MCF 10A (cell line): ENCODE data around the gene SDK2. TPM values are rescaled to one million over a fixed set of nuclear protein-coding genes. Genes with fewer than 3 reads are reported as not detected.

Experiments
- BruUV-seq: library from RNA; stranded (reverse); fragments of 400-500 nt; replicated peaks from 2 replicates; lab custom pipeline; 2021; lab: Mats Ljungman, UMichigan
- CTCF ChIA-PET: fragments of 300-600 bp; sonication (Branson Sonifier 250); formaldehyde crosslinking; extraction: SDS; loops from one replicate; lab custom pipeline; 2021; ENCODE audit warnings: antibody characterized with exemption, inconsistent platforms; lab: Yijun Ruan, JAX
- POLR2A ChIA-PET: fragments of 300-600, 350-650 bp; sonication (Branson Sonifier 250); formaldehyde crosslinking; extraction: SDS; loops from one replicate; lab custom pipeline; 2020; ENCODE audit warnings: antibody characterized with exemption, inconsistent platforms; lab: Yijun Ruan, JAX
- DNase-seq: peaks from one replicate; pipeline ENCODE4 v3.0.0-alpha.2; 2018; ENCODE audit not compliant: unreplicated experiment
- H3K27ac Mint-ChIP-seq: one replicate; pipeline ENCODE4 v1.8.0; 2022; ENCODE audit warnings: mild to moderate bottlenecking, low read depth, mixed read lengths; ENCODE audit not compliant: unreplicated experiment
- H3K27me3 Mint-ChIP-seq: one replicate; pipeline ENCODE4 v1.8.0; 2022; ENCODE audit warnings: mixed read lengths; ENCODE audit not compliant: insufficient read depth, unreplicated experiment
- H3K36me3 Mint-ChIP-seq: one replicate; pipeline ENCODE4 v1.8.0; 2022; ENCODE audit warnings: mild to moderate bottlenecking, moderate library complexity, mixed read lengths; ENCODE audit not compliant: insufficient read depth, unreplicated experiment
- H3K4me1 Mint-ChIP-seq: one replicate; pipeline ENCODE4 v1.8.0; 2022; ENCODE audit warnings: mixed read lengths; ENCODE audit not compliant: insufficient read depth, unreplicated experiment
- H3K4me3 Mint-ChIP-seq: one replicate; pipeline ENCODE4 v1.8.0; 2022; ENCODE audit warnings: mild to moderate bottlenecking, moderate library complexity, mixed read lengths; ENCODE audit not compliant: unreplicated experiment
- H3K9me3 Mint-ChIP-seq: one replicate; pipeline ENCODE4 v1.8.0; 2022; ENCODE audit warnings: mixed read lengths; ENCODE audit not compliant: unreplicated experiment
- intact Hi-C: fragments of 100-400 bp; cut with micrococcal nuclease; formaldehyde crosslinking; loops from 2 replicates; pipeline ENCODE4 v1.14.1; 2022
- total RNA-seq: library from RNA; stranded (reverse); gene quantifications from 2 replicates; pipeline ENCODE4 v1.2.3, GENCODE V29; 2022
- TF ChIP-seq, protein P1 (sequence below): fragments of 200-600 bp; IDR thresholded peaks from one replicate; pipeline ENCODE4 v1.8.0; 2022; ENCODE audit warnings: antibody characterized with exemption, mild to moderate bottlenecking; ENCODE audit not compliant: unreplicated experiment

Gene SDK2
- total RNA-seq, 1 experiment from 2014 or later = not detected

DNA sequence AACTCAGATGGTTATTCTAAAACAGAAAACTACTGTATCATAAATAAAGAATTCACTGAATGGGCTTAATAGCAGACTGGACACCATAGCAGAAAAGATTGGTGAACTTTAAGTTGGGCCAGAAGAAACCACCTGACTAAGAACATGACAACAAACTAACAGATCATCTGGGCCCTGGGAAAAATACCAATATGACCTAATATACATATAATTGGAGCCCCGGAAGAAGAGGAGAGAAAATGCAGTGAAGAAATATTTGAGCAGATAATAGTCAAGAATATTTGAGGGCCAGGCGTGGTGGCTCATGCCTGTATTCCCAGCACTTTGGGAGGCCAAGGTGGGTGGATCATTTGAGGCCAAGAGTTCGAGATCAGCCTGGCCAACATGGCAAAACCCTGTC, 25.5 kb upstream of the SDK2 start:
- no peak overlapping the region for H3K4me3 Mint-ChIP-seq
- ChIA-PET POLR2A (no interaction called here), CTCF (no interaction called here)
- TF ChIP-seq, protein P1, sequence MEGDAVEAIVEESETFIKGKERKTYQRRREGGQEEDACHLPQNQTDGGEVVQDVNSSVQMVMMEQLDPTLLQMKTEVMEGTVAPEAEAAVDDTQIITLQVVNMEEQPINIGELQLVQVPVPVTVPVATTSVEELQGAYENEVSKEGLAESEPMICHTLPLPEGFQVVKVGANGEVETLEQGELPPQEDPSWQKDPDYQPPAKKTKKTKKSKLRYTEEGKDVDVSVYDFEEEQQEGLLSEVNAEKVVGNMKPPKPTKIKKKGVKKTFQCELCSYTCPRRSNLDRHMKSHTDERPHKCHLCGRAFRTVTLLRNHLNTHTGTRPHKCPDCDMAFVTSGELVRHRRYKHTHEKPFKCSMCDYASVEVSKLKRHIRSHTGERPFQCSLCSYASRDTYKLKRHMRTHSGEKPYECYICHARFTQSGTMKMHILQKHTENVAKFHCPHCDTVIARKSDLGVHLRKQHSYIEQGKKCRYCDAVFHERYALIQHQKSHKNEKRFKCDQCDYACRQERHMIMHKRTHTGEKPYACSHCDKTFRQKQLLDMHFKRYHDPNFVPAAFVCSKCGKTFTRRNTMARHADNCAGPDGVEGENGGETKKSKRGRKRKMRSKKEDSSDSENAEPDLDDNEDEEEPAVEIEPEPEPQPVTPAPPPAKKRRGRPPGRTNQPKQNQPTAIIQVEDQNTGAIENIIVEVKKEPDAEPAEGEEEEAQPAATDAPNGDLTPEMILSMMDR = no peak
- no peaks in the 10 kb centered on the region for H3K4me1 Mint-ChIP-seq
- DNase-seq = no peak
- H3K9me3 Mint-ChIP-seq = no peaks in the 10 kb centered on the region
- peaks cover 71% of the 10 kb centered on the region for H3K27me3 Mint-ChIP-seq
- BruUV-seq = no TSS peak
- H3K36me3 Mint-ChIP-seq = no peaks in the 10 kb centered on the region
- intact Hi-C loops = no loop called here
- no peak overlapping the region for H3K27ac Mint-ChIP-seq

DNA sequence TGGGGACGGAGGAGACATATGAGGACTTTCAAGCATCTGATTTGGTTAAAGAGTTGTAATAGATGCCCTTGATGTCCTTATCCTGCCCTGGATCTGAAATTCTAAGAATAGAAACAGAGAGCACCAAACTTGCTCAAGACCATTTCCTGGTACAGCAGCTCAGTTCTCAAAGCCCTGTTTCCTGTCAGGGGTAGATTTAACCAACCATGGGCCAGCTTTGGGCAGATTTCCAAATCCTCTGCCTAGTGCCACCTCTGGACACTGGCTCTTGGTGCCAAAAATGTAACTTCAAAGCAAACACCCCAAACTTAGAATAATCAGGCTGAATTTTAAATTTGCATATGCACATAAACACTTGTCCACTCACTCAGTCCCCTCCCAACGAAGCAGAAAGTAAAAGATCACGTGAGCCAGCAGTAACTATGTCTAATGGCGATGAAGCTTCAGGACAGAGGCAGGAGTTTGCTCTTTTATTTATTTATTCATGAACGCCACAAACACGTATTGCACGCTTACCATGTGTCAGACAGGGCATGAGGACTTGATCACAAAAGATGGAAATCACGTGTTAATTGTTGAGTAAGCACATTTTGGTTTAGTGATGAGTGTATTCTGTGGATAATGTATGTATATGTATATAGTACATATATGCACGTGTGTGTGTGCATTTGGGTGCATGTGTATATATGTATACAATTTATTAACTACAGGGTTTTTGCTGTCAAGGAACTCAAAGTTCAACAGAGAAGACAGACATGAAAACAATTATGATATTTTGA, 23.1 kb upstream of the SDK2 start:
- TF ChIP-seq, protein P1 = no peak
- no TSS peak for BruUV-seq
- Mint-ChIP-seq H3K9me3 (no peaks in the 10 kb centered on the region), H3K4me1 (no peaks in the 10 kb centered on the region), H3K36me3 (no peaks in the 10 kb centered on the region), H3K27ac (no peak overlapping the region), H3K4me3 (no peak overlapping the region), H3K27me3 (peaks cover 74% of the 10 kb centered on the region)
- intact Hi-C loops = no loop called here
- CTCF ChIA-PET = no interaction called here
- POLR2A ChIA-PET = no interaction called here
- DNase-seq = no peak

DNA sequence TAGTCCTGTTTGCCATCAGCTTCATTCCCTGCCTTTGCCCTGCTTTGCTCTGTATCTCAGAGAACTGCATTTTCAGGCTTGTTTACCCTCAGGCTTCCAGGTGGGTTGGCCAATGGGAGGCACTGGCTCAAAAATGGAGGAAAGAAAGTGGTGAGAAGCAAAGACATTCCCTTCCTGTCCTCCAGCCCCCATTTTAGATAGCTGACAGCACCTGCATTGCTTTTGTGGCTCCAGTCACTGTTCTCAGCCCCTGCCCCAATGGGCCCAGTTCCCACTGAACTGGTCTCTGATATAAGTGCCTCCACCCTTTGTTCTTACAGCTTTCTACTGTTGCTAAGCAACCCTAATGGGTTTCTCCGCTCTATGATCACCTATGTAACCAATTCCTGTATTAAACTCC, 19.4 kb upstream of the SDK2 start:
- H3K27me3 Mint-ChIP-seq = peaks cover 80% of the 10 kb centered on the region
- H3K27ac Mint-ChIP-seq = no peak overlapping the region
- no peaks in the 10 kb centered on the region for H3K36me3 Mint-ChIP-seq
- no TSS peak for BruUV-seq
- CTCF ChIA-PET = interaction anchor here (0.6 kb wide), 1 partner anchor 46 kb away, joined by 3 read pairs; no protein-coding TSS in a partner anchor
- TF ChIP-seq, protein P1 = no peak
- no peak for DNase-seq
- no peaks in the 10 kb centered on the region for H3K4me1 Mint-ChIP-seq
- POLR2A ChIA-PET = no interaction called here
- no peak overlapping the region for H3K4me3 Mint-ChIP-seq
- intact Hi-C loops = no loop called here
- no peaks in the 10 kb centered on the region for H3K9me3 Mint-ChIP-seq

DNA sequence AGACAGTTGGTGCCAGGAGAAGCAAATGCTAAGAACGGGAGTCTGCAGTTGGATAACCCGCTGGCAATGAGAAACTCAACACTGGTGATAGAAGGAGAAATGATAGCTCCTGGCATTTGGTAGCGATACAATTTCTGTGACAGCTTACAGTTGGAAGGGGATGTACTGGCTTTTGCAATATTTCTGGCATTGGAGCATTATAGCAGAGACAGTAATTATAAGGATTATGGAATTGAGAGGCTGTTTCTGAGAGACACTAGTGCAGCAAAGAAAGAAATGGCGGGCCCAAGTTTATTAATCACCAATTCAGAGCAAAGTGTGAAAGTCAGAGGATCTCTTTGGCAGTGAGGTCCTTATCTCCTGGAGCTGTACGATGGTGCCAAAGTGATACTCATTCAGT, 16.1 kb upstream of the SDK2 start:
- intact Hi-C loops = no loop called here
- no TSS peak for BruUV-seq
- no peak overlapping the region for H3K4me3 Mint-ChIP-seq
- ChIA-PET CTCF (no interaction called here), POLR2A (interaction anchor here (0.6 kb wide), 1 partner anchor 14 kb away, joined by 3 read pairs; no protein-coding TSS in a partner anchor)
- TF ChIP-seq, protein P1 = no peak
- H3K9me3 Mint-ChIP-seq = no peaks in the 10 kb centered on the region
- H3K27ac Mint-ChIP-seq = no peak overlapping the region
- no peak for DNase-seq
- H3K4me1 Mint-ChIP-seq = no peaks in the 10 kb centered on the region
- H3K36me3 Mint-ChIP-seq = no peaks in the 10 kb centered on the region
- H3K27me3 Mint-ChIP-seq = peaks cover 75% of the 10 kb centered on the region
